Activated CD4-positive, alpha-beta memory T cell treated with anti-CD3 and anti-CD28 coated beads, Interleukin-2, amount 10 ng/mL, durations not matched to agents 7 days and 5 days (primary cell): ENCODE data around the gene QSOX2. TPM values are rescaled to one million over a fixed set of nuclear protein-coding genes. Genes with fewer than 3 reads are reported as not detected.

Experiments
- CTCF ChIA-PET: fragments of 350-600 bp; sonication (Branson Sonifier 250); formaldehyde crosslinking; loops from one replicate; lab custom pipeline; 2021; ENCODE audit warnings: antibody characterized with exemption, inconsistent platforms; lab: Charles Lee
- POLR2A ChIA-PET: fragments of 350-600 bp; sonication (Branson Sonifier 250); formaldehyde crosslinking; loops from one replicate; lab custom pipeline; 2021; ENCODE audit warnings: antibody characterized with exemption; lab: Charles Lee
- DNase-seq: peaks from one replicate; pipeline ENCODE4 v3.0.0-alpha.2; 2020
- H3K27ac Mint-ChIP-seq: one replicate; pipeline ENCODE4 v1.8.0; 2021; ENCODE audit warnings: mild to moderate bottlenecking, mixed read lengths
- H3K27me3 Mint-ChIP-seq: one replicate; pipeline ENCODE4 v1.8.0; 2021; ENCODE audit warnings: mixed read lengths
- H3K36me3 Mint-ChIP-seq: one replicate; pipeline ENCODE4 v1.8.0; 2021; ENCODE audit warnings: low read depth, mixed read lengths
- H3K4me1 Mint-ChIP-seq: one replicate; pipeline ENCODE4 v1.8.0; 2021; ENCODE audit warnings: mixed read lengths
- H3K4me3 Mint-ChIP-seq: one replicate; pipeline ENCODE4 v1.8.0; 2021; ENCODE audit warnings: mild to moderate bottlenecking, mixed read lengths
- H3K9me3 Mint-ChIP-seq: one replicate; pipeline ENCODE4 v1.8.0; 2021; ENCODE audit warnings: mixed read lengths
- total RNA-seq, 2 experiments: library from RNA; stranded (reverse); gene quantifications; one replicate each; pipeline ENCODE4 v1.2.3, GENCODE V29; 2021

QSOX2 gene
- total RNA-seq, 2 experiments from 2014 or later, result 12.4 to 13.4 TPM

DNA sequence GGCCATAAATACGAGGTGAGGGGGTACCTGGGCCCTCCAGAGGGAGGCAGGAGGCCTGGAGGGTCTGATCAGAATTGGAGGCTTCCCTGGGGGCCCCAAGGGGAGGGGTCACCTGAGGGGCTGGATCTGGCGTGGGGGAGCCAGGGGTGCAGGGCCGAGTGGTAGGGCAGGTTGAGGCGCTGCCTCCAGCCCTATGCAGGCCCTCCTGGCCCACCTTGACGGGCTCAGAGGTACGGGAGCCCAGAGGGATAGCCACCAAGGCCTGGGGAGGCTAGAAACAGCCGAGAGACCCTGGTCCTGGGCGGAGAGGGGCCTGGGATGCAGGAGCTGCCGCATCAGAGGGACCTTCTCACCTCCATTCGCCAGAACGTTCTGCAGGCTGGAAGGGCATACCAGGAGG is 65.0 kb downstream of the QSOX2 start:
- H3K9me3 Mint-ChIP-seq, result no peaks in the 10 kb centered on the region
- peaks cover 2% of the 10 kb centered on the region for H3K27me3 Mint-ChIP-seq
- no peaks in the 10 kb centered on the region for H3K4me1 Mint-ChIP-seq
- H3K27ac Mint-ChIP-seq, result no peak overlapping the region
- no peak for DNase-seq
- POLR2A ChIA-PET, result no interaction called here
- CTCF ChIA-PET, result no interaction called here
- H3K4me3 Mint-ChIP-seq, result no peak overlapping the region
- H3K36me3 Mint-ChIP-seq, result no peaks in the 10 kb centered on the region

DNA sequence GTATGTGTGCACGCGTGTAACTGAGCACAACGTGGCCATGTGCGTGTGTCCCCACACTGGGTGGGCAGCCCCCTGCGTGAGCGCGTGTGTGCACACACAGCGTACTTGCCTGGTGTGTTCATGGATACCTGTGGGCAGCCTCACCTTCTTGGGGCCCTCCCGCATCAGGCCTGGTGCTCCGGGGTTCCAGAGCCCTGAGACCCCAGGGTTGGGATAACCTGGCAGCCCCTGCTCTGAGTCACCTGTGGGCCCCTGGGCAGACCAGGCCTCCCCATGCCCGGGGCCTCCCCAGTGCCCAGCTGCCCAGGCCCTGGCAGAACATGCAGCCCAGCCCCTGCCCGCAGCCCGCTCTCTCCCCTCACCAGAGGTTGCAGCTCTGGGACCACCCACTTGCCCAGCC is 65.9 kb downstream of the QSOX2 start:
- Mint-ChIP-seq H3K36me3 (no peaks in the 10 kb centered on the region), H3K27me3 (peaks cover 2% of the 10 kb centered on the region), H3K4me1 (no peaks in the 10 kb centered on the region), H3K27ac (no peak overlapping the region), H3K4me3 (no peak overlapping the region), H3K9me3 (no peaks in the 10 kb centered on the region)
- DNase-seq, result no peak
- POLR2A ChIA-PET, result no interaction called here
- CTCF ChIA-PET, result no interaction called here

DNA sequence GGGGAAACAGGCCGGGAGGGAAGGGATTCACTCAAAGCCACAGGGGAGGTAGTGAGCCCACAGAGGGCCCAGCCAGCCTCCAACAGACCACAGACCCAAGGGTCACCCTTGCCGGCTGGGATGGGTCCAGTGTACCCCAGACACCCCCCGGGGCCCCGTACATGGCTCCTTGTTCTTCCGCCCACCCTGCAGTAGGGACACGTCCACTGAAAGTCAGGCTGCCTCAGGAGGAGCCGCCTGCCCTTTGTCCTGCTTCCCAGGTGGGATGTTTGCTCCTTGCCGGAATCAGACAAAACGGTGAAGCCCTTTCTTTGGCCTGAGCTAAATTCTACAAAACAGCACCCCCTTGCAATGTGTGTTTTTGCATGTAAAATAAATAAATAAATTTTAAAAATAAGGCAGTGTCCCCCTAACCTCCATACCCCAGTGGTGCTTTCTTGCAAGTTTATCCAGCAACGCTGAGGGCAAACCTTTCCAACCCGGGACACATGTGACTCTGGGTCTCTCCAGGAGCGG is 66.5 kb downstream of the QSOX2 start:
- Mint-ChIP-seq H3K36me3 (no peaks in the 10 kb centered on the region), H3K27me3 (no peaks in the 10 kb centered on the region), H3K4me1 (no peaks in the 10 kb centered on the region), H3K4me3 (no peak overlapping the region), H3K27ac (no peak overlapping the region), H3K9me3 (no peaks in the 10 kb centered on the region)
- POLR2A ChIA-PET, result no interaction called here
- DNase-seq, result no peak
- CTCF ChIA-PET, result no interaction called here

- DNase-seq, result no peak
- H3K27me3 Mint-ChIP-seq, result no peaks in the 10 kb centered on the region
- H3K4me3 Mint-ChIP-seq, result no peak overlapping the region
- H3K4me1 Mint-ChIP-seq, result no peaks in the 10 kb centered on the region
- CTCF ChIA-PET, result no interaction called here
- no peak overlapping the region for H3K27ac Mint-ChIP-seq
- no peaks in the 10 kb centered on the region for H3K9me3 Mint-ChIP-seq
- no peaks in the 10 kb centered on the region for H3K36me3 Mint-ChIP-seq
- POLR2A ChIA-PET, result no interaction called here
Observed at GRCh38 chr9:136178773-136179075, 66.9 kb downstream of the QSOX2 start.

DNA sequence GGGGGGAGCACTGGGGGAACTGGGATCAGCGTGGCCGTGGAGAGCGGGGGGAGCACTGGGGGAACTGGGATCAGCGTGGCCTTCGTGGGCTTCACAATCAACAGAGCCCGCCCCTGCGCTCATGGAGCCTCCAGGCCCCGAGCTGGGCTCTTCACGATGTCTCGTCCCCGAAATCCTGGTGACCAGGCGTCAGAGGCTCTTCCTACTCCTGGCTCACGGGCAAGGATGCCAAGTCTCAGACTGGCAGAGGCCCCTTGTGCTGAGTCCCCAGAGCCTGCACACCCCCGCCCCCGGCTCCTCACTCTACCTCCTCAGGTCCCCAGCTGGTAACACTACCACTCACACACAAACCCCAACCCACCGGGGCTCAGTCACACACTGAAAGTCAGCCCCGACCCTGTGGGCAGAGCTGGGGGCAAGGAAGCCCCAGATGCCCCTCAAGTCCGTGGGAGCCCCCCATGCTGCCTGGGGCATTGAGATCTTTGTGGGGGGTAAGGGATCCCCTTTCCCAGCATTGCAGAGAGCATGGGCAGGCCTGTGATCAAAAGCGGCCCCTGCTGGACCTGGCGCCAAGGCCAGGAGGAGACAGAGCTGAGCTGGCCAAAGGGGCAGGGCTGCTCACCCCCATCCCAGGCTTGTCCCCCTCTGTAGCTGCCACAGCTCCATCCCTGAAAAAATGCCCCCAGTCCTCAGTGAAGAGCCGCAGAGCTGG is 67.4 kb downstream of the QSOX2 start:
- ChIA-PET POLR2A (no interaction called here), CTCF (no interaction called here)
- Mint-ChIP-seq H3K9me3 (peaks cover 1% of the 10 kb centered on the region), H3K4me1 (no peaks in the 10 kb centered on the region), H3K4me3 (no peak overlapping the region), H3K27me3 (no peaks in the 10 kb centered on the region), H3K27ac (no peak overlapping the region), H3K36me3 (no peaks in the 10 kb centered on the region)
- no peak for DNase-seq

- CTCF ChIA-PET, result no interaction called here
- no peak overlapping the region for H3K4me3 Mint-ChIP-seq
- H3K9me3 Mint-ChIP-seq, result peaks cover 2% of the 10 kb centered on the region
- H3K36me3 Mint-ChIP-seq, result no peaks in the 10 kb centered on the region
- no peak overlapping the region for H3K27ac Mint-ChIP-seq
- no peaks in the 10 kb centered on the region for H3K27me3 Mint-ChIP-seq
- POLR2A ChIA-PET, result no interaction called here
- no peaks in the 10 kb centered on the region for H3K4me1 Mint-ChIP-seq
- DNase-seq, result no peak
Observed at GRCh38 chr9:136177224-136177623, 68.4 kb downstream of the QSOX2 start.

- ChIA-PET CTCF (no interaction called here), POLR2A (no interaction called here)
- H3K4me3 Mint-ChIP-seq, result no peak overlapping the region
Observed at GRCh38 chr9:136175616-136176197, 69.9 kb downstream of the QSOX2 start.

GRCh38 chr9:136174779-136175615 is 70.6 kb downstream of the QSOX2 start:
- H3K4me1 Mint-ChIP-seq, result no peaks in the 10 kb centered on the region
- POLR2A ChIA-PET, result no interaction called here
- H3K27ac Mint-ChIP-seq, result no peak overlapping the region
- H3K27me3 Mint-ChIP-seq, result no peaks in the 10 kb centered on the region
- peaks cover 2% of the 10 kb centered on the region for H3K9me3 Mint-ChIP-seq
- DNase-seq, result no peak
- H3K4me3 Mint-ChIP-seq, result no peak overlapping the region
- no peaks in the 10 kb centered on the region for H3K36me3 Mint-ChIP-seq
- CTCF ChIA-PET, result no interaction called here

More at GRCh38 chr9:136175616-136176197, 69.9 kb downstream of the QSOX2 start:
- H3K36me3 Mint-ChIP-seq, result no peaks in the 10 kb centered on the region
- peaks cover 2% of the 10 kb centered on the region for H3K9me3 Mint-ChIP-seq
- no peak for DNase-seq
- H3K27ac Mint-ChIP-seq, result no peak overlapping the region
- H3K27me3 Mint-ChIP-seq, result no peaks in the 10 kb centered on the region
- no peaks in the 10 kb centered on the region for H3K4me1 Mint-ChIP-seq

DNA sequence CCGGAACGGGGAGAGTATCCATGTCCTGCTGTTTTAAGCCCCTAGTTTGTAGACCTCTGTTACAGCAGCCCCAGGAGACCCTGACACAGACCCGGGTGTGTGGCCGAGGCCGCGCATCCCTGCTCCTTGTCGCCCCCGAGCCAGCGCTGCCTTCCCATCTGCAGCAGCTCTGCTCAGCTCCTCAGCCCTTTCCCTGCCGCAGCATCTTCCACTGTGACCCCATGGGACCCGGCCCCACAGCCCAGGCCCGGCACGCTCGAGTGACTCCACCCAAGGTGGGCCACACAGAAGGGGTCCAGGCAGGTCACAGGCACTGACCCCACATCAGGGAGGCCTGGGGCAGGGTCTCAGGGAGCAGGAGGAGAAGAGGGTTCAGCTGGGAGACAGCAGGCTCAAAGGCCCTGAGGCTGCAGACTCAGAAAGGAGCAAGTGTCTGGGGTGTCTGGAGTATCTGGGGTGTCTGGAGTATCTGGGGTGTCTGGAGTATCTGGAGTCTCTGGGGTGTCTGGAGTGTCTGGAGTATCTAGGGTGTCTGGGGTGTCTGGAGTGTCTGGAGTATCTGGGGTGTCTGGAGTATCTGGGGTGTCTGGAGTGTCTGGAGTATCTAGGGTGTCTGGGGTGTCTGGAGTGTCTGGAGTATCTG is 71.8 kb downstream of the QSOX2 start:
- no peaks in the 10 kb centered on the region for H3K4me1 Mint-ChIP-seq
- ChIA-PET CTCF (no interaction called here), POLR2A (no interaction called here)
- no peak overlapping the region for H3K27ac Mint-ChIP-seq
- H3K4me3 Mint-ChIP-seq, result no peak overlapping the region
- H3K9me3 Mint-ChIP-seq, result peaks cover 2% of the 10 kb centered on the region
- H3K36me3 Mint-ChIP-seq, result no peaks in the 10 kb centered on the region
- DNase-seq, result no peak
- H3K27me3 Mint-ChIP-seq, result peaks cover 3% of the 10 kb centered on the region

DNA sequence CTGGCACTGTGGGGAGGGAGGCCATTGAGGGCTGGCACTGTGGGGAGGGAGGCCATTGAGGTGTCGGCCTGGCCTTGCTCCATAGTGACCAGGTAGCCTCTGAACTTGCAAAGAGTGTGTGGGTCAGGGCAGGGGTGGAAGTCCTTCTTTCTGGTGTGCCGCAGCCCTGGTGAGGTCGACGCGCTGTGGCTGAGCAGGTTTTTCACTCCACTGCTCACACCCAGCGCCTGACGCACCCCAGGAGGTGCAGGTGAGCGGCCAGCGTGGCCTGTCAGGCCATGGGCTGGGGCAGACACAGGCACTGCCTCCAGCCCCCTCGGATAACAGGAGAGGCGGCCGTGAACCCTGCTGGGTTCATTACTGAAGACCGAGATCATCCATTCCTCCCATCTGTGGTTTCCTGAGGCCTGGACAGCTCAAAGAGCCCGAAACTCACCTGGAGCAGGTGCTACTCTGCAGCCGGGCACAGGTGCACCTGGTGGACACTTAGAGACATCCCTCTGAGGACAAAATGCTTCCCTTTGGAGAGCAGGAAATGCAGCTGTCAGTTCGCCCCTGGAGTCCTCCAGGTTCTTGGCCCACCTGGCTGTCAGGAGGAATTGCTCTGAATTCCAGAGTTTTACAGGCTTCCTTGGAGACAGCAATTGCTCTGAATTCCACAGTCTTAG is 73.1 kb downstream of the QSOX2 start:
- POLR2A ChIA-PET, result no interaction called here
- CTCF ChIA-PET, result no interaction called here
- Mint-ChIP-seq H3K27me3 (peaks cover 3% of the 10 kb centered on the region), H3K4me1 (no peaks in the 10 kb centered on the region), H3K4me3 (no peak overlapping the region), H3K9me3 (peaks cover 2% of the 10 kb centered on the region), H3K27ac (no peak overlapping the region), H3K36me3 (no peaks in the 10 kb centered on the region)
- no peak for DNase-seq

GRCh38 chr9:136171801-136172411 is 73.7 kb downstream of the QSOX2 start:
- Mint-ChIP-seq H3K27ac (no peak overlapping the region), H3K36me3 (no peaks in the 10 kb centered on the region), H3K4me1 (no peaks in the 10 kb centered on the region), H3K9me3 (peaks cover 2% of the 10 kb centered on the region), H3K4me3 (no peak overlapping the region), H3K27me3 (peaks cover 3% of the 10 kb centered on the region)
- POLR2A ChIA-PET, result no interaction called here
- CTCF ChIA-PET, result no interaction called here
- DNase-seq, result no peak

DNA sequence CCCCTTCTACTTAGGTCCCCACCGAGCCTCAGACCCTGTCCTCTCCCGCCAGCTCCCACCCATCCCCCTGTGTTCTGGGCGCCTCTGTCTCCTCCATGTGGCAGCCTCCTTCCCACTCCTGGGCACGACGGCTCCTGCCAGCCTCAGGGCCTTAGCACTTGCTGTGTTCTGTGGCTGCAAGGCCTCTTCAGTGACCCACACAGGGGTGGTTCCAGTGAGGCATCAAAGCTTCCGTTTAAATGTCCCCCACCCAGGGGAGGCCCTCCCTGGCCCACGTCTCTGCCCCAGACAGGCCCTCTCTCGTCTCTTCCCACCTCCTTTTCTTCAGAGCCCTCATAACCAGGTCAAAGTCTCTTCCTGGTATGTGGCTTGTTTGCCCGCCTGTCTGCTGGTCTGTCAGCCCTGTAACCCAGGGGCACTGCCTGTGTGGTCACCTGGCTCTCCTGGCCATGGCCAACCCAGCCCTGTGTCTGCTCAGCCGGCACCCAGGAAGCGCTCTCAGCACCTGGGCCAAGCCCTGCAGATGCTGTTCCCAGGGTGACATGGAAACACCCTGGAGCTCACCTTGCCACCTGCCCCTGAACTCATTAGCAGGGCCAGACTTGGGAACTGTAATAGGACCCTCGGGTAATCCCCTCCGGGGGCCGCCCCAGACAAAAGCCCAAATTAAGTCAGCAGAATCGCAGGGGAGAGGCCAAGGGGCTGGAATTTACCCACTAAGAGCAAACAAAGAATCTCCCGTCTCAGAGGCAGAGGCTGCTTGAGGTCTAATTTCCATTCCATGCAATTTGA is 74.4 kb downstream of the QSOX2 start:
- ChIA-PET POLR2A (no interaction called here), CTCF (interaction anchor here (0.8 to 1.3 kb wide), 3 partner anchors 54 to 115 kb away, joined by 3 to 4 read pairs (median 3); no protein-coding TSS in a partner anchor)
- Mint-ChIP-seq H3K4me1 (no peaks in the 10 kb centered on the region), H3K4me3 (no peak overlapping the region), H3K27me3 (peaks cover 3% of the 10 kb centered on the region), H3K36me3 (no peaks in the 10 kb centered on the region), H3K9me3 (peaks cover 2% of the 10 kb centered on the region), H3K27ac (no peak overlapping the region)
- DNase-seq, result no peak
